Spleen (tissue), 7 donors: ENCODE measurements around the gene PSMB8.

ENCODE experiments used
- CTCF ChIP-seq, 11 experiments: fragments of 200-600 bp in 7 of 11; fragments of 450-650 bp in 4 of 11; sonication (generic) in 4 of 11; IDR thresholded peaks in 8 of 11; conservative IDR thresholded peaks in 3 of 11; 1 replicate in 7 of 11; 2 replicates in 4 of 11; pipeline versions ENCODE4 v1.4.0 to v1.8.0; 2016 to 2021; ENCODE audit warnings: antibody characterized with exemption in 11 of 11, inconsistent platforms in 4 of 11, mild to moderate bottlenecking in 1 of 11
- POLR2A ChIP-seq, 3 donors: fragments of 450-650 bp; IDR thresholded peaks; one replicate each; pipeline ENCODE4 v1.5.1; 2017; ENCODE audit warnings: antibody characterized with exemption in 3 of 3, mild to moderate bottlenecking in 1 of 3
- POLR2AphosphoS5 ChIP-seq, 3 donors: sonication (generic); formaldehyde crosslinking; IDR thresholded peaks; one replicate each; pipeline ENCODE4 v1.5.1; 2017; ENCODE audit warnings: antibody characterized with exemption in 3 of 3
- donor health status: DM: no; HTN: no; CAD: no; lungs with moderate emphysema.
- donor health status: DM: no; HTN: no; CAD: no.
- donor health status: DM: no; HTN: no; CAD: no.

GRCh38 chr6:32876603-32877002 lies 32.8 kb upstream of the PSMB8 start:
- TF ChIP-seq CTCF (IDR thresholded peaks at IDR 0.05 in 8 of 11, conservative IDR thresholded peaks at IDR 0.05 in 3 of 11) (no peak), POLR2A (IDR thresholded peaks at IDR 0.05) (no peak), POLR2AphosphoS5 (IDR thresholded peaks at IDR 0.05) (no peak)
